GM10847 (cell line): ENCODE measurements around the gene ELL.

Source experiments
- POLR2A ChIP-seq: IDR thresholded peaks from 2 replicates; pipeline ENCODE4 v1.6.1; 2011; ENCODE audit not compliant: insufficient read length; ENCODE audit errors: extremely low read depth

The ELL gene

DNA sequence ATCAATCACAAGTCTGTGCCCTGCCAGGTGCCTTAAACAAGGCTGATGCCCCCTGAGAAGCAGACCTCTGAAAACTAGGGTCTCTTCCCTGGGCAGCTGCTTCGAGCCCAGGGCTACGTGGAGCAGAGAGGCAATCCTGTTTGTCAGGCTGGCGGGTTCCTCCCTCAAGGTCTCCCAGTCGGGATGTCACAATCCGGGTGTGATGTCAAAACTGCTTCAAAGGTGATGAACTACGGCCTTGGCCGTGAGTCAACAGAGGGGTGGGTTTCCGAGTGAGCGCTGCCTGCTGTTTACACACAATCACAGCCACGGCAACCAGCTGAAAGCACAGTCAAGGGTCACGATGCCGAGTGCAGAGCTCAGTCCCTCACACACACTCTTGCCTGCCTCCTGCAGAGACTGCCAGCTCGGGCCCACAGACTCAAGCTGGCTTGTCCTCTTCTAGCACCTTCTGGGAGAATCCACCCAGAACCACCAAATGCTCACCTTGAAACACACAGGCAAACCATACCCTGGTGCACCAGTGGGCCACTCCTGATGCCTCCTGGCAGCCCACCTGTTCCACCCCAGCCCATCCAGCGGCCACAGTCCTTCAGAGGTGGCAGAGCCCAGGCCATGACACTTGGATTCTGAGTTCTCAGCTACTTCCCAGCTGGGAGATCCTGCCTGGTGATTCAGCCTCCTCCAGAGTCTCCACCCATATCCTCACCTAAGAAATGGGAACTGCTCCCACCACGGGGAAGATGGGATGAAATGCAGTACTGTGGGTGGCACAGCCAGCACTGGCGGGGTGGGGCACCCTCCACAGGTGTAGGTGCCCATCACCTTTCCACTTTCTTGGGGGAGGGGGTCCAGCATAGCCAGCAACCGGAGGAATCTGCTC, 6.8 kb downstream of the ELL start:
- no peak for TF ChIP-seq POLR2A

DNA sequence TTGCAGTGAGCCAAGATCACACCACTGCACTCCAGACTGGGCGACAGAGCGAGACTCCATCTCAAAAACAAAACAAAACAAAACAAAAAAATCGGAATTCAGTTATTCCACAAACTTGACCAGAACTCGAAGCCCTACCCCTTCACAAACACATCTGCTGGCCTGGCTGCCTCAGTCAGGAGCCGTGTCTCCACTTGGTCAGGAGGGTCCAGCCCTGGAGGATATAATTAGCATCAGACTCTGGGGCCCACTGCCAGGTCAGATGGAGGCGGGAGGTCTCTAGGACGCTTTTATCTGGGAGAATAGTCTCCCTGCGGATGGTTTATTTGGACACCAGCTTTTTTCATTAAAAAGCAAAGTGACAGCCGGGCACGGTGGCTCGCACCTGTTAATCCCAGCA, 8.0 kb downstream of the ELL start:
- no peak for TF ChIP-seq POLR2A

DNA sequence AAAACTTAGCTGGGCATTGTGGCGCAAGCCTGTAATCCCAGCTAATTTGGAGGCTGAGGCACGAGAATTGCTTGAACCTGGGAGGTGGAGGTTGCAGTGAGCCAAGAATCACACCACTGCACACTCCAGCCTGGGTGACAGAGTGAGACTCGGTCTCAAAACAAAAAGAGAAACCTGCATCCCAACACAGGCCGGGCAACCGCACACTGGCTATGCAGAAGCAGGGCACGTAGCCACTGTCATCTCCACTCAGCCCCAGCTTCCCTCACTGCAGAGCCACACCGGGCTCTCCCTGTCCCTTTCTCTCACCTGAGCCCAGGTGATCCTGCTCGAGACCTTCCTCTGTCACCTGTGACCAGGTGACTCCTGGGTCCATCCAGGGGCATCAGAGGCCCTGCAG, 11.7 kb downstream of the ELL start:
- no peak for TF ChIP-seq POLR2A

GRCh38 chr19:18508585-18508984, 13.3 kb downstream of the ELL start:
- no peak for TF ChIP-seq POLR2A

- no peak for TF ChIP-seq POLR2A
These were observed 14.0 kb downstream of the ELL start for GRCh38 chr19:18507727-18508440.

DNA sequence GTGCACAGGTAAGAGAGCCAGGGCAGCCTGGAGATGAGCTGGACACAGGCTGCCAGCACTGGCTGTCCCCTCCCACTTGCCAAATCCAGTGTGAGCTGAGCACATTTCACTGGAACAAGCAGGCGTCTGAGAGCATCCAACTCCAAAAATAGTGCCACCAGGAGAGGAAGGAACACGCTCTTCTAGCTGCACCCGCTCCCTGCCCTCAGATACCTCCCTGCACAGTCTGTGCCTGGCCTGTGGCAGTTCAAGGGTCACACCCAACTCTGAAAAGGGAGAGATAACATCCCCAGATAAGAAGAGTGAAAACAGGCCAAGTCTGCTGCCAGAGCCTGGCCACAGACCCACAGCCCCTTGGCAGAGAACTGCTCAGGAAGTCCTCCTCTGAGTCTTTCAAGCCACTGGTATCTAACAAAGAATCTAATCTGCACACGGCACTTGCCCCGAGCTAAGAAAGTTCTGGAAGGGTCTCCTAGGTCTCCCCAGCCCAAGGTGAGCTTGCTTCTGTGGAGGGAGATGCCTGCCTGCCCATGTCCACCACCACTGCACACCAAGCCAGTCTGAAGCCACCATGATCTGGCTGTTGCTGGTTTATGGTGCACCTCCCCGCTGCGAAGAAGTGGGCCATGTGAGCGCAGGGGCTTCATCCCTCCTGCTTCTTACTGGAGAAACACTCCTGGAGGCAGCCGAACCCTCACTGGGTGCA, 14.7 kb downstream of the ELL start:
- no peak for TF ChIP-seq POLR2A

DNA sequence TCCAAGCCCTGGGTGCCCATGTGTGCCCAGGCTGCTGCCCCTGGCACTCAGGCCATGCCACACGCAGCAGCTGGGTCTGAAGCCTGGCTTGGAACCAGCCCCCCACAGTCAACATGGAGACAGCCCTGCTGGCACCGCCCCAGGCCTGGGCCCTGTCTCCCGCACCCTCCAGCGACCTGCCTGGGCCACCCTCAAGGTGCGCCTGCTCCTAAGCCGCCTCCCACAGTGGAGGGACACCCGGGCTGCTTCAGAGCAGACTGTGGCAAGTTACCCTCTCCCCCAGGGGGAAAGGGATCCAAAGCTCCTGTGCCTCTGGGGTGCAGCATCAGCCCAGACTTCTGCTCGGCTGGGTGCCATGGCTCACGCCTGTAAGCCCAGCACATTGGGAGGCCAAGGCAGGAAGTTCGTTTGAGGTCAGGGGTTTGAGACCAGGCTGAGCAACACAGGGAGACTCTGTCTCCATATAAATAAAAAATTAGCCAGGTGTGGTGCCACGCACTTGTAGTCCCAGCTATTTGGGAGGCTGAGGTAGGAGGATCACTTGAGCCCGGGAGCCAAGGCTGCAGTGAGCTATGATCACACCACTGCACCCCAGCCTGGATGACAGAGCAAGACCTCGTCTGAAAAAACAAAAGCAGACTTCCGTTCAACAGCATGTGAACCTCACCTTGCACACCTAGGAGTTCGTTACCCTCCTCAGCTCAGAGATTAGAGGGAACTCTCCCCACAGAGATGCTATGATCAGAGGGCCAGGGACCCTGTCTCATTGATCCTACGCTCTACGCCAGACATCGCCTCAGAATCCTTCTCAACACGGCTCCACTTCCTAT, 15.6 kb downstream of the ELL start:
- TF ChIP-seq POLR2A = no peak

GRCh38 chr19:18504886-18505610, 16.8 kb downstream of the ELL start:
- no peak for TF ChIP-seq POLR2A

- no peak for TF ChIP-seq POLR2A
These were observed 17.6 kb downstream of the ELL start for GRCh38 chr19:18503971-18504885.

GRCh38 chr19:18503337-18503970, 18.4 kb downstream of the ELL start:
- TF ChIP-seq POLR2A = no peak

DNA sequence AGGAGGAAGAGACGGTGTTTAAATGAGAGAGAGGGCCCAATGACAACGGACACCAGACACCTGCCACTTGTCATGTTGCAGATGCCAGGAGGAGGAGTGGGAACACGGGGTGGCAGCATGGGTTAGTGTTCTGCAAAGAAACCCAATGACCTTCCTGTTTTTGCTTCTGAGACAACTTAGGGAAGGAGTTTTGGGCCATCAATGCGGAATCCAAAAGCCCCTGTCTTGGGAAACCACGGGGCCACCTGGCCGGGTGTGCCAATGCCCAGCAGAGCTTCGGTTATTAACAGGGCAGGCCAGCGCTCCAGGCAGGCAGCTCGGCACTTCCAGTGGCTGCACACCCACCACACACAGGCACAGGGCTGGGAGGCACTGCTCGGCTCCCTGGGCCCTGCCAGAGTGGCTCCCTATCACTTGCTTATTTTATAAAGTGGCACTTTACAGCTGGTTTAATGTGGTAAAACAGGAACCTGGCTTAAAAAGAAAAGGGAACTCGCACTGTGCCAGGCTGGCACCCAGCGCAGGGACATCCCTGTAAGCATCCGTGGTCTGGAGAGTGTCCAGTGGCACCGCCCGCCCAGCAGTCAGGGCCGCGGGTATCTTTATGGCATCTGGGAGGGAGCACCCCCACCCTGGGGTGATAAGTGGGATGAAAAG, 19.1 kb downstream of the ELL start:
- TF ChIP-seq POLR2A = no peak

DNA sequence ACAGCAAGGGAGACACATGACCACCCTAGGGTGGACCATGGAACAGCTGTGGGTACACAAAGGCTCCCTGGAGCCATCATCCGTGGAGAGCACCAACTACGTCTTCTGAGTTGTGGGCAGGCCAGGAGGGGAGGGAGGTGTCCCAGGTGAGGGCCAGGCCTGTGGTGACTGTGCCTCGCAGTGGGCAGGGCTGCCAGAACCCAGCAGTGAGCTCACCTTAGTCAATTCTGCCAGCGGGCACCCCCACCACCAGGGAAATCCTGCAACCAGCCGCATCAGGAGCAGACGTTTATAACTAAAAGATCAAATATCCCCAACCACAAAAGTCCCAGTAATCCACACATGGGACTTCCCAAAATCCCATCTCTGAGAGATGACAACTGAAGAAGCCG, 19.6 kb downstream of the ELL start:
- no peak for TF ChIP-seq POLR2A
